Common myeloid progenitor, CD34-positive (primary cell): ENCODE data around the gene RUNX3.

Experiments
- CTCF ChIA-PET: fragments of 350-600 bp; sonication (Branson Sonifier 250); formaldehyde crosslinking; loops from one replicate; lab custom pipeline; 2021; ENCODE audit warnings: antibody characterized with exemption; lab: Charles Lee
- POLR2A ChIA-PET: fragments of 350-600 bp; sonication (Branson Sonifier 250); formaldehyde crosslinking; loops from one replicate; lab custom pipeline; 2021; ENCODE audit warnings: antibody characterized with exemption; lab: Charles Lee
- DNase-seq, 3 donors: peaks; one replicate each; pipeline versions ENCODE4 v3.0.0 to v3.0.0-alpha.2; 2013
- H3K27ac ChIP-seq, 2 experiments: 1 replicate in 1 of 2; 2 replicates in 1 of 2; pipeline ENCODE4 v1.7.0; 2013; ENCODE audit warnings: inconsistent platforms in 2 of 2, low read length in 2 of 2, mild to moderate bottlenecking in 2 of 2, low read depth in 1 of 2, moderate library complexity in 1 of 2; ENCODE audit not compliant: severe bottlenecking in 2 of 2, insufficient read depth in 1 of 2, poor library complexity in 1 of 2
- H3K27me3 ChIP-seq, 5 experiments: replicated peaks in 2 of 5; 1 replicate in 3 of 5; 2 replicates in 2 of 5; pipeline versions ENCODE4 v1.6.1 to v1.7.0; 2013; ENCODE audit warnings: low read length in 4 of 5, mild to moderate bottlenecking in 2 of 5, moderate library complexity in 2 of 5, inconsistent platforms in 1 of 5; ENCODE audit not compliant: insufficient read depth in 5 of 5, control insufficient read depth in 4 of 5
- H3K36me3 ChIP-seq, 4 experiments: 1 replicate in 2 of 4; 2 replicates in 2 of 4; pipeline versions ENCODE4 v1.6.1 to v1.7.0; 2013; ENCODE audit warnings: low read length in 3 of 4, control low read depth in 1 of 4, mild to moderate bottlenecking in 1 of 4; ENCODE audit not compliant: control insufficient read depth in 4 of 4, insufficient read depth in 4 of 4
- H3K4me1 ChIP-seq, 4 experiments: 1 replicate in 3 of 4; 2 replicates in 1 of 4; pipeline versions ENCODE4 v1.6.1 to v1.7.1; 2013; ENCODE audit warnings: low read length in 3 of 4, mild to moderate bottlenecking in 3 of 4, control low read depth in 1 of 4, inconsistent platforms in 1 of 4, moderate library complexity in 1 of 4; ENCODE audit not compliant: control insufficient read depth in 4 of 4, insufficient read depth in 4 of 4; ENCODE audit errors: control extremely low read depth in 1 of 4
- H3K4me3 ChIP-seq, 7 experiments: 1 replicate in 4 of 7; 2 replicates in 3 of 7; pipeline versions ENCODE4 v1.5.1 to v1.7.0; 2013; ENCODE audit warnings: mild to moderate bottlenecking in 7 of 7, low read length in 6 of 7, moderate library complexity in 6 of 7, inconsistent platforms in 2 of 7, low read depth in 2 of 7, control low read depth in 1 of 7; ENCODE audit not compliant: insufficient read depth in 4 of 7, control insufficient read depth in 1 of 7; ENCODE audit errors: extremely low read depth in 1 of 7
- H3K9me3 ChIP-seq, 5 experiments: 1 replicate in 4 of 5; 2 replicates in 1 of 5; pipeline versions ENCODE4 v1.6.1 to v1.7.1; 2013; ENCODE audit warnings: low read length in 4 of 5, mild to moderate bottlenecking in 2 of 5, inconsistent platforms in 1 of 5, low read depth in 1 of 5, moderate library complexity in 1 of 5; ENCODE audit not compliant: control insufficient read depth in 4 of 5, insufficient read depth in 2 of 5; ENCODE audit errors: control extremely low read depth in 1 of 5
- WGBS: methylation state at CpG from one replicate; pipeline ENCODE4 v1.1.5; 2013; ENCODE audit not compliant: insufficient coverage; 5-methylcytosine and 5-hydroxymethylcytosine counted together

Gene RUNX3

DNA sequence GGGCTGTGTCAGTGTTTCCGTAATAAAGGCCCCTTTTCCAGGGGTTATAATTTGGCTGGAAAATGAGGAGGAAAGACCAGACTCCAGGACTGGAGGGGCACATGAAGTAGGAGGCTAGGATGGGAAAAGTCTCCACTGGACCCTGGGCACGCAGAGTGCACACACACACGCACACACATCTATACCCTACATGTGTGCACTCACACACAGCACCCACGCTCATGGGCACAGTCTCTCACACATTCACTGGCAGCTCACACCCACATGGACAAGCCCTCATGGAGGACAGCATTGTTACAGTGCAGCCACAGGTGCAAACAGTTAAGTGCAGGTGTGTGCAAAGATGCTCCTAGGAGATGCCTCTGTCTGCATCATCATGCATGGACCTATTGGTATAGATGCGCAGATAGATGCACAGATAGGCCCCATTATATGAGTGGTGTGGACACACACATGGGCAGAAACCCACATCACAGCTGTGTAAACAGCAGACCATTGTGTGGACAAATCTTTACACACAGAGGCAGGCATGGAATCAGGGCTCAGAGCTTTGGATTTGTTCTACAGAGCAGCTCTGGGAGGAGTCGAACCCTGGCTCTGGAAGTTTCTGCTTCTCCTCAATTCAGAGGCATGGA lies 9.1 kb upstream of the RUNX3 start:
- H3K27me3 ChIP-seq: no peaks in the 10 kb centered on the region
- WGBS: 100% methylated on average over 4 of the region's 6 CpGs
- CTCF ChIA-PET: interaction anchor here (1.0 to 1.9 kb wide), 3 partner anchors 9 to 99 kb away, joined by 3 to 6 read pairs (median 4); partner anchors contain the start of gene RUNX3

DNA sequence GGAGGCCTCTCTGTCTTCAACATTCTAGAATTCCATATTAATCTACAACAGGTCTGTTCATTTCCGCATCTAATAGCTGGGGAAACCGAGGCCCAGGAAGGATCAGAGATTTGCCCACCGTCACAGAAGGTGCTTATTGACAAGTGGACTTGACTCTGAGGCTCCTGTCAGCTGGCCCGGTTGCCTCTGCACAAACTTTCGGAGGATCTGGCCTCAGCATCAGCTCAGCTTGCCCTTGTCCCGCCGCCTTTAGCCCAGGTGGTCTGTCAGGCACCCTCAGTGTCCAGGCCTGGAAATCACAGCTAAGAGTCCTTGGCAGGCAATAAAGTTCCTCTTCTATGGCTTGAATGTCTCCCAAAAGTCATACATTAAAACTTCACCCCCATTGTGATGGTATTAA lies 8.2 kb upstream of the RUNX3 start:
- no peak for DNase-seq
- 95% methylated on average over 7 of the region's 7 CpGs for WGBS
- Histone ChIP-seq H3K27ac (no peak overlapping the region), H3K4me3 (no peak overlapping the region), H3K9me3 (no peaks in the 10 kb centered on the region), H3K4me1 (peaks cover 0 to 33% (median 5%) of the 10 kb centered on the region in 4 experiments), H3K27me3 (no peaks in the 10 kb centered on the region), H3K36me3 (no peaks in the 10 kb centered on the region)
- POLR2A ChIA-PET: no interaction called here
- CTCF ChIA-PET: no interaction called here

More for the DNA sequence above, 9.1 kb upstream of the RUNX3 start:
- Histone ChIP-seq H3K36me3 (no peaks in the 10 kb centered on the region), H3K4me1 (peaks cover 0 to 26% (median 5%) of the 10 kb centered on the region in 4 experiments), H3K9me3 (no peaks in the 10 kb centered on the region), H3K27ac (no peak overlapping the region), H3K4me3 (no peak overlapping the region)
- POLR2A ChIA-PET: no interaction called here
- no peak for DNase-seq

DNA sequence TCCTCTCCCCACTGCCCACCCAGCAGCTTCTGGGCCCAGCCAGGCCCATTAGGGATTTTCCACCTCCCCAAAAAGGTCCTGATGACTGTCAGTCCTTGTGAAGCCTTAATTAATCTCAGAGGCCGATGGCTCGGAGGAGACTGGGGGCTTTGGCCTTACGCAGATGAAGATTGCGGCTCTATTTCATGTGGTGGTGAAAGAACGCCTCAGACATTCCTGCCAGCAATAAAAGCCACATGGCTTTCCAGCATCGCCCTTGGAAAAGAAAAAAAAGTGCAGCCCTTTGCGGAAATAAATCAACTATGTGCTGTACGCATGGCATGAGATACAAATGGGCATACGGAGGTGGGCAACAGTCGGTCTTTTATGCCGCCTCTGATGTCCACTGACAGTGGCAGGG lies 6.6 kb upstream of the RUNX3 start:
- CTCF ChIA-PET: interaction anchor here (1.4 to 3.3 kb wide), 3 partner anchors 10 to 101 kb away, joined by 4 to 15 read pairs (median 4); no protein-coding TSS in a partner anchor
- Histone ChIP-seq H3K4me1 (peaks cover 0 to 34% (median 7%) of the 10 kb centered on the region in 4 experiments), H3K27ac (no peak overlapping the region), H3K9me3 (no peaks in the 10 kb centered on the region), H3K27me3 (no peaks in the 10 kb centered on the region), H3K36me3 (no peaks in the 10 kb centered on the region), H3K4me3 (no peak overlapping the region)
- POLR2A ChIA-PET: no interaction called here
- WGBS: 100% methylated on average over 11 of the region's 11 CpGs
- no peak for DNase-seq

DNA sequence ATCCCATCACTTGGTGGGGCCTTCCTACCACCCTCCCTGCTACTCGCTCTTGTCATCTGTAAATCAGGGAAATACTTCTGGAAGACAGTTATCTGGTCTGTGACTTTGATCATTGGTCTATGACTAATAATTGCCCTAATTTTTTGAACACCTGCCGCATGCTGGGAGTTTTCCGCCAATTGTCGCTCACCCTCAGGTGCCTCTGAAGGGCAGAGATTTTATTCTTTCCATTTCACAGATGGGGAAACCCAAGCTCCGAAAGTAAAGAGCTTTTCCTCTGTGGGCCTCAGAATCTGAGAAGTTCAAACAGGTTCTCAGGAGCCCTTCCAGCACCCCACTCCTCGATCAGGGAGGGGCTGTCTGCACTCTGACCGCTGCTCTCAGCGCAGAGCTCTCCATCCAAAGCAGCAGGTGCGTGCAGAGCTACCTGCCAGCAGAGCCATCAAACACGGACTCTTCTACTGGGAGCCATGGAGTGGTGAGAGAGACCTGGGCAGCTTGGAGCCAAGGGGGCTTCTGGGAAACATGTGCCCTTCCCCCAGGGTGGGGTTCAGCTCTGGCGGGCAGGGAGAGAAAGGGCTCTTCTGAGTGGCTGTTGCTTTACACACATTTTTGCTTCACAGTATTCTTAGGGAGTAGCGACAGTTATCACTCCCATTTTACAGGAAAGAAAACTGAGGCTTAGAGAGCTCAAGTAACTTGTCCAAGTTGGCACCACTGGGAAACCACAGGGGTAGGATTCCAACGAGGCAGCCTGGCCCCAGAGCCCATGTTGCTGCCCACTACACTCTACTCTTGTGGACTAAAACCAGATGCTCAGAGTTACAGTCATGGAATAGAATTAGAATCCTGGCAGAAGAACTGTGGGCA lies 5.8 kb upstream of the RUNX3 start:
- no peaks in the 10 kb centered on the region for H3K36me3 ChIP-seq
- POLR2A ChIA-PET: interaction anchor here (0.5 to 0.6 kb wide), 2 partner anchors 192 to 1047 kb away, joined by 3 read pairs; no protein-coding TSS in a partner anchor
- no peak overlapping the region for H3K4me3 ChIP-seq
- 95% methylated on average over 11 of the region's 13 CpGs for WGBS
- peaks cover 0 to 42% (median 13%) of the 10 kb centered on the region in 4 experiments for H3K4me1 ChIP-seq
- CTCF ChIA-PET: interaction anchor here (0.9 to 3.3 kb wide), 4 partner anchors 50 to 106 kb away, joined by 3 to 15 read pairs (median 4); no protein-coding TSS in a partner anchor
- no peaks in the 10 kb centered on the region for H3K27me3 ChIP-seq
- H3K9me3 ChIP-seq: no peaks in the 10 kb centered on the region
- no peak for DNase-seq
- no peak overlapping the region for H3K27ac ChIP-seq

DNA sequence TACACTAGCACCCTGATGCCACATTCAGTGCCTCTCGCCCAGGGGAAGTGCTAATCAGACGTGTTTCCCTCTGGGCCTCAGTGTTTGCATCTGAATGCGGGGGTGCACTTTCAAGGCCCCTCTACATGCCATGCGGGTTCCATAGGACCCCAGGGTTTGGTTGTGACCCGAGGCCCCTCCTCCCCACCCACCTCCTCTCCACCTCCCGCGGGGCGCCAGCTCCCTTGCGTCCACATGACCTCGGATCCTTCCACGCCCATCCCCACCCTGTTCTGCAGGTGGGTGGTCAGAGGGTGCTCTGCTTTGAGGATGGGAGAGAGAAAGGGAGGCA lies 5.1 kb upstream of the RUNX3 start:
- ChIA-PET POLR2A (no interaction called here), CTCF (interaction anchor here (0.7 to 3.3 kb wide), 9 partner anchors 51 to 271 kb away, joined by 3 to 15 read pairs (median 4); no protein-coding TSS in a partner anchor)
- no peak for DNase-seq
- WGBS: 69% methylated on average over 4 of the region's 11 CpGs
- Histone ChIP-seq H3K36me3 (no peaks in the 10 kb centered on the region), H3K27me3 (no peaks in the 10 kb centered on the region), H3K27ac (no peak overlapping the region), H3K4me1 (peaks cover 0 to 48% (median 18%) of the 10 kb centered on the region in 4 experiments), H3K4me3 (no peak overlapping the region), H3K9me3 (no peaks in the 10 kb centered on the region)

DNA sequence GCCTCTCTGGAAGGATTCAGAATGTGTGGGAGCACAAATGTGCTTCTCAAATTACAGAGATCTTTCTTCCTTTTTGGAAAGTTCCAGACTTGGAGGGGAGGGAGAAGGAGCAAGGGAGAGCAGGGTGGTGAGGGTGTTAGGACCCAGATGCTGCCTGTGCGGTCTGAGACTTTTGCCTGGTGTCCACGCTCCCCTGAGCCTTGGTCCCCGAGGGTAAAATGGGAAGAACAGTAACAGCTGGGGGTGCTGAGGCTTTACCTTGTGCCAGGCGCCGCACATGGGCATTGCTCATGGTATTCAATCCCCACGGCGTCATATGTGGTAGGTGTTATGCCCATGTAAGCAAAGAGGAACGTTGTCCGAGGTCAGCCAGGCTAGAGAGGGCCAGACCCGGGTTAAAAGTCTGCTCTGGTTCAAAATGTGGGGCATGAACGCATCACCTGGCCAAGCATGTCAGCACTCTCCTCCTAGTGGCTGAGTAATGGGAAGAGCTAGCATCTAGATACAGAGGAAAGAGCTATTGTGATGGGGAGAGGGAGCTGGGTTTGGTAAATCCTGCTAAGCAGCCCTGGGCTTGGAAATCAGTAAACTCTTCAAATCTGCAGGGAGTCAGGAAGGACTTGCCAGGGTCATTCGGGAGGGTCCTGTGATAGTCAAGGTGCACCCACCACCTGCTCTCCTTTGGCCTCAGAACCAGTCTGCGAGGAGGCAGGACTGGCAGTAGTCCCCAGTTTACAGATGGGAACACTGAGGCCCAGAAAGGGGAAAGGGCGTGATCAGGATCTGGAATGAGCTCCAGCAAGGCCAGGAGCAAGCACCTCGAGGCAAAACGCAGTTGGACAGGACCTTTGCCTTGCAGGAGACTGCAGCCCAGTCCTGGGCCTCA lies 4.5 kb upstream of the RUNX3 start:
- ChIA-PET POLR2A (interaction anchor here (0.6 kb wide), 1 partner anchor 216 kb away, joined by 3 read pairs; no protein-coding TSS in a partner anchor), CTCF (interaction anchor here (0.7 to 3.3 kb wide), 10 partner anchors 18 to 272 kb away, joined by 3 to 15 read pairs (median 4); no protein-coding TSS in a partner anchor)
- 96% methylated on average over 14 of the region's 16 CpGs for WGBS
- H3K4me1 ChIP-seq: peaks cover 0 to 42% (median 18%) of the 10 kb centered on the region in 4 experiments
- no peaks in the 10 kb centered on the region for H3K27me3 ChIP-seq
- no peaks in the 10 kb centered on the region for H3K36me3 ChIP-seq
- no peak overlapping the region for H3K27ac ChIP-seq
- no peak overlapping the region for H3K4me3 ChIP-seq
- no peak for DNase-seq
- H3K9me3 ChIP-seq: no peaks in the 10 kb centered on the region
